BLaER1 treated with 17β-estradiol and CSF1 and Interleukin-3, amounts not matched to agents 10 nM and 100 nM (cell line): ENCODE results near the gene MBNL3.

ENCODE experiments used
- H3K27ac ChIP-seq, 11 experiments: shearing (Covaris generic); formaldehyde crosslinking; 2 replicates each; pipeline ENCODE4 v1.8.1; 2022
- H3K27me3 ChIP-seq, 11 experiments: shearing (Covaris generic); formaldehyde crosslinking; 2 replicates each; pipeline ENCODE4 v1.8.1; 2022
- H3K36me3 ChIP-seq, 11 experiments: shearing (Covaris generic); formaldehyde crosslinking; 2 replicates each; pipeline ENCODE4 v1.8.1; 2022
- H3K4me1 ChIP-seq, 10 experiments: shearing (Covaris generic); formaldehyde crosslinking; 2 replicates each; pipeline ENCODE4 v1.8.1; 2022
- H3K4me2 ChIP-seq, 11 experiments: shearing (Covaris generic); formaldehyde crosslinking; 2 replicates each; pipeline ENCODE4 v1.8.1; 2022
- H3K4me3 ChIP-seq, 10 experiments: shearing (Covaris generic); formaldehyde crosslinking; 2 replicates each; pipeline ENCODE4 v1.8.1; 2022
- H3K9ac ChIP-seq, 11 experiments: shearing (Covaris generic); formaldehyde crosslinking; 2 replicates each; pipeline ENCODE4 v1.8.1; 2022
- H3K9me3 ChIP-seq, 11 experiments: shearing (Covaris generic); formaldehyde crosslinking; replicated peaks in 1 of 11; 2 replicates each; pipeline ENCODE4 v1.8.1; 2022
- H4K20me1 ChIP-seq, 11 experiments: shearing (Covaris generic); formaldehyde crosslinking; 2 replicates each; pipeline ENCODE4 v1.8.1; 2022
- Cebpa-rat ChIP-seq, 11 experiments: shearing (Covaris generic); IDR thresholded peaks; 2 replicates each; pipeline ENCODE4 v1.8.1; 2022

MBNL3 gene

DNA sequence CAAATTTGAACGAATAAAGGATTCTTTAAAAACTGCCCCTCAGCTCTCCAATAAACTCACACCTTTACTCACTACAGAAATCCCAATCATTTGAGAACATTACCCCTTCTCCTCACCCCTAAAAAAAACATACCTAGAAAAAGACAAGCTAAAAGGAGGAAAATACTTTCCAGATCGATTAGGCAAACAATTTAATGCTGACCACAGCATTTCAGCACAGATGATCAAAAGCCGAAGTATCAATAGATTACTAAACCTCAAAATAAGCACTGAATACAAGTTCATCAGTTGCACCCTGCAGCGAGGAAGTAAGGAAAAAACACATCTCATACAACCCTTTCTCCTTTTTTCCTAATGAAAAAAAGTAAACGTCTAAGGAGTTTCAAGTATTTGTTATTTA, 65.5 kb downstream of the MBNL3 start:
- H3K27me3 ChIP-seq, result peaks cover 94 to 100% (median 96%) of the 10 kb centered on the region in 11 experiments

GRCh38 chrX:132415012-132415411, 73.8 kb downstream of the MBNL3 start:
- Histone ChIP-seq H4K20me1 (peaks cover 0 to 73% (median 24%) of the 10 kb centered on the region in 11 experiments; a peak in 12 of 22 replicates), H3K4me2 (no peak overlapping the region), H3K27ac (no peak overlapping the region), H3K9me3 (peaks cover 0 to 5% (median 0%) of the 10 kb centered on the region in 11 experiments; a peak in 1 of 22 replicates), H3K27me3 (peaks cover 97 to 100% (median 100%) of the 10 kb centered on the region in 11 experiments), H3K4me1 (no peaks in the 10 kb centered on the region), H3K4me3 (no peak overlapping the region), H3K36me3 (peaks cover 0 to 14% (median 4%) of the 10 kb centered on the region in 11 experiments; a peak in 13 of 22 replicates), H3K9ac (no peak overlapping the region)
- no peak for TF ChIP-seq Cebpa-rat (IDR thresholded peaks at IDR 0.05)

More for the DNA sequence above, 65.5 kb downstream of the MBNL3 start:
- TF ChIP-seq Cebpa-rat (IDR thresholded peaks at IDR 0.05), result no peak
- Histone ChIP-seq H4K20me1 (peaks cover 0 to 62% (median 27%) of the 10 kb centered on the region in 11 experiments; a peak in 12 of 22 replicates), H3K27ac (no peak overlapping the region), H3K9me3 (peaks cover 0 to 3% (median 0%) of the 10 kb centered on the region in 11 experiments; a peak in 2 of 22 replicates), H3K9ac (no peak overlapping the region), H3K4me3 (no peak overlapping the region), H3K36me3 (peaks cover 0 to 31% (median 8%) of the 10 kb centered on the region in 11 experiments; a peak in 13 of 22 replicates), H3K4me1 (no peaks in the 10 kb centered on the region), H3K4me2 (no peak overlapping the region)

DNA sequence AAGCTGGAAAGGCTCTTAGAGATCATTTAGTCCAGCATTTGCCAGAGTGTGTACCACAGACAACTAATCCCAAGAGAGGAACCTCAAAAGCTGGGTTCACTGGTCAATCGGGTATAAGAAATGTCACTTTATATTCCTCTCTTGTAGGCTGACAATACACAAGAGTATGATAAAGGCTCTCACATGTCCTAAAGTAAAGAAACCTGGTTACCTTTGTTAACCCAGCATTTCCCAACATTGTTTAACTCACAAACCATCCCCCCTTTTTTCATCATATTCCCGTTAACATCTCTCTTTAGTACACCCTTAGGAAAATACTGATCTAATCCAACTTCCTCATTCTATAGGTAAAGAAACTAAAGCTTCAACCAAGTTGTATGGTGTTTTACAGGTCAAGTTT, 74.4 kb downstream of the MBNL3 start:
- Histone ChIP-seq H3K4me3 (no peak overlapping the region), H3K4me1 (no peaks in the 10 kb centered on the region), H3K27ac (no peak overlapping the region), H3K9ac (no peak overlapping the region), H3K4me2 (no peak overlapping the region), H3K27me3 (peaks cover 97 to 100% (median 100%) of the 10 kb centered on the region in 11 experiments), H3K36me3 (peaks cover 0 to 10% (median 0%) of the 10 kb centered on the region in 11 experiments; a peak in 6 of 22 replicates), H4K20me1 (peaks cover 0 to 73% (median 28%) of the 10 kb centered on the region in 11 experiments; a peak in 12 of 22 replicates), H3K9me3 (0 out of 22 replicates have a peak, but pooled peaks cover 0 to 5% (median 0%) of the 10 kb centered on the region in 11 experiments)
- no peak for TF ChIP-seq Cebpa-rat (IDR thresholded peaks at IDR 0.05)

DNA sequence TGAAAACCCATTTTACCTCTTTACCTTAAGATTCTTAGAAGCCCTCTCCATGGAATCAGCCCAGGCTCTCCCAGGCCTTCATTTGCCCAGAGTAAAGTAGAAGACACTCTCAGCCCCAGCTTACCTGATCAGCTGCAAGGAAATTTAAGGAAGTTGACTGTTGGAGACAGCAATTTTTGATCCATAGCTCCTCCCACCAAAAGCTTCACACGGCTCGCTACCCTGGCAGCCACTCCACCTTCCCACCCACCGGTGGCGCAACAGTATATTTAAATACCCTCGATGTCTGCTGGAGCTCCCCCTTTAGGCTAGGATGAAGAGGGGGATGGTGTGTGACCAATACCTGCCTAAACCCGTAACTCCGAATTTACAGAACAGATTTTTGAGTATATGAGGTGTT, 75.4 kb downstream of the MBNL3 start:
- H3K27ac ChIP-seq, result no peak overlapping the region
- H3K4me3 ChIP-seq, result no peak overlapping the region
- peaks cover 0 to 4% (median 0%) of the 10 kb centered on the region in 11 experiments; a peak in 3 of 22 replicates for H3K36me3 ChIP-seq
- no peaks in the 10 kb centered on the region for H3K4me1 ChIP-seq
- H3K4me2 ChIP-seq, result no peak overlapping the region
- 0 out of 22 replicates have a peak, but pooled peaks cover 0 to 5% (median 0%) of the 10 kb centered on the region in 11 experiments for H3K9me3 ChIP-seq
- TF ChIP-seq Cebpa-rat (IDR thresholded peaks at IDR 0.05), result no peak
- H3K27me3 ChIP-seq, result peaks cover 97 to 100% (median 100%) of the 10 kb centered on the region in 11 experiments
- H3K9ac ChIP-seq, result no peak overlapping the region
- H4K20me1 ChIP-seq, result peaks cover 0 to 75% (median 25%) of the 10 kb centered on the region in 11 experiments; a peak in 12 of 22 replicates

DNA sequence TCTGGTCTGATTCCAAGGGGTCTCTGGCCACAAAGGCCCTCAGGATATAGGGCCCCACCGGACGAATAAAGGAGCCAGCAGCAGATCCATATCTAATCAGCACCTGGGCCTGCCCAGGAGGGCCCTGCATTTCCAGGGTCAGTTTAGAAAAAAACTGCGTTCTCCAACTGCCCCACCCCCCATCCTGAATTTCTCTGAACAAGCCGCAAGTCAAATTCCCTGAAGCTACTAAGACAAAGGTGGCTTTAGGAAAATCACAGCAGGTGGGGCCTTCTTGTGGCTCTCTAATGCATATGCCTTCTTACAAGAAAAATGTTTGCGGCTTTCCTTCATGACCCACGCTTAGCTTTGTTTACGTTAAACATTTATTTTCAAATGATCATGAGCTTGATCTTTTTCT, 76.6 kb downstream of the MBNL3 start:
- no peak overlapping the region for H3K27ac ChIP-seq
- H3K9me3 ChIP-seq, result 0 out of 22 replicates have a peak, but pooled peaks cover 0 to 5% (median 0%) of the 10 kb centered on the region in 11 experiments
- H3K36me3 ChIP-seq, result peaks cover 0 to 4% (median 0%) of the 10 kb centered on the region in 11 experiments; a peak in 2 of 22 replicates
- no peak overlapping the region for H3K4me2 ChIP-seq
- 0 out of 20 replicates have a peak, but pooled peaks cover 0 to 6% (median 0%) of the 10 kb centered on the region in 10 experiments for H3K4me1 ChIP-seq
- H4K20me1 ChIP-seq, result peaks cover 0 to 83% (median 24%) of the 10 kb centered on the region in 11 experiments; a peak in 12 of 22 replicates
- H3K27me3 ChIP-seq, result peaks cover 96 to 100% (median 100%) of the 10 kb centered on the region in 11 experiments
- H3K4me3 ChIP-seq, result no peak overlapping the region
- no peak overlapping the region for H3K9ac ChIP-seq
- no peak for TF ChIP-seq Cebpa-rat (IDR thresholded peaks at IDR 0.05)

DNA sequence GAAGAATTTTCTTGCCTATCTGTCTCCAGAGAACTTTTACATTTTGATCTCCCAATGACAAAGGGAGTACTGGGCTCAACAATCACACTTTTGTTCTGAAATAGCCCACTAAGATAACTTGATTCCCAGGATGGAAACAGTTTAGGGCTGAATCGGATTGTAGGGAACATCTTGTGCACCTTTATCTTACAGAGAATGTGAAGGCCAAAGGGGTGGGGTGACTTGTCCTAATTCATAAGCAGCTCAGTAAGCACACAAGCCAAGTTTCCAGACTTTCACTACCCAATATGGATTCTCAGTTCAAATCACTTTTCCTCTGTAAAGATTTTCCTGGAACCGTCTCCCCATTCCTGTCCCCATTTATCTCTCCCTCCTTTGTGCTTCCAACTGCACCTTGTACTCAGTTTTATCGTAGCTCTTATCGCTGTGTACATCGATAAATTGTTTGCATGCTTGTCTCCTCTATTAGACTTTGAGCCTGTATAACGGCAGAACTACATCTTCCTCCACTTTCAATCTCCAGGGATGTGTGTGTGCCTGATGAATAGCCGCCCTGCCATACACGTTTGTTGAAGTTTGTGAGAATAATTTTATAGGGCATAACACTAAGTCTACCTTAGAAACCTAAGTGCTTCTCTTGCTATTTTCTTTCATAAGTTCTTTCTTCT, 77.4 kb downstream of the MBNL3 start:
- no peak for TF ChIP-seq Cebpa-rat (IDR thresholded peaks at IDR 0.05)
- Histone ChIP-seq H3K4me3 (no peak overlapping the region), H4K20me1 (peaks cover 0 to 91% (median 24%) of the 10 kb centered on the region in 11 experiments; a peak in 12 of 22 replicates), H3K9ac (no peak overlapping the region), H3K4me1 (0 out of 20 replicates have a peak, but pooled peaks cover 0 to 6% (median 0%) of the 10 kb centered on the region in 10 experiments), H3K9me3 (0 out of 22 replicates have a peak, but pooled peaks cover 0 to 5% (median 0%) of the 10 kb centered on the region in 11 experiments), H3K27me3 (peaks cover 98 to 100% (median 100%) of the 10 kb centered on the region in 11 experiments), H3K27ac (no peak overlapping the region), H3K36me3 (peaks cover 0 to 9% (median 3%) of the 10 kb centered on the region in 11 experiments; a peak in 7 of 22 replicates), H3K4me2 (no peak overlapping the region)

GRCh38 chrX:132409780-132410556, 78.9 kb downstream of the MBNL3 start:
- TF ChIP-seq Cebpa-rat (IDR thresholded peaks at IDR 0.05), result no peak
- peaks cover 0 to 84% (median 28%) of the 10 kb centered on the region in 11 experiments; a peak in 12 of 22 replicates for H4K20me1 ChIP-seq

GRCh38 chrX:132407691-132408090, 81.1 kb downstream of the MBNL3 start:
- H3K9ac ChIP-seq, result no peak overlapping the region
- no peak for TF ChIP-seq Cebpa-rat (IDR thresholded peaks at IDR 0.05)
- no peak overlapping the region for H3K27ac ChIP-seq
- H4K20me1 ChIP-seq, result peaks cover 0 to 66% (median 19%) of the 10 kb centered on the region in 11 experiments; a peak in 13 of 22 replicates
- no peaks in the 10 kb centered on the region for H3K9me3 ChIP-seq
- peaks cover 97 to 100% (median 100%) of the 10 kb centered on the region in 11 experiments for H3K27me3 ChIP-seq
- peaks cover 0 to 44% (median 21%) of the 10 kb centered on the region in 11 experiments; a peak in 15 of 22 replicates for H3K36me3 ChIP-seq
- 0 out of 22 replicates have a peak overlapping the region, but pooled peaks of 1 of the 11 experiments have one; percentile 4 for H3K4me2 ChIP-seq
- no peak overlapping the region for H3K4me3 ChIP-seq
- 0 out of 20 replicates have a peak, but pooled peaks cover 0 to 6% (median 0%) of the 10 kb centered on the region in 10 experiments for H3K4me1 ChIP-seq

More at GRCh38 chrX:132409780-132410556, 78.9 kb downstream of the MBNL3 start:
- H3K9me3 ChIP-seq, result no peaks in the 10 kb centered on the region
- H3K27me3 ChIP-seq, result peaks cover 98 to 100% (median 100%) of the 10 kb centered on the region in 11 experiments
- no peak overlapping the region for H3K4me3 ChIP-seq
- H3K36me3 ChIP-seq, result peaks cover 0 to 24% (median 17%) of the 10 kb centered on the region in 11 experiments; a peak in 15 of 22 replicates
- H3K4me2 ChIP-seq, result no peak overlapping the region
- no peak overlapping the region for H3K27ac ChIP-seq
- H3K4me1 ChIP-seq, result 0 out of 20 replicates have a peak, but pooled peaks cover 0 to 6% (median 0%) of the 10 kb centered on the region in 10 experiments
- no peak overlapping the region for H3K9ac ChIP-seq
